DOHH2 (cell line): Measurements from ENCODE around the gene RALGAPB.

Experiments
- CTCF ChIP-seq: fragments of 200-600 bp; sonication (generic); IDR thresholded peaks from one replicate; pipeline ENCODE4 v1.5.1; 2014; ENCODE audit warnings: antibody characterized with exemption, mild to moderate bottlenecking, low read depth, low read length; ENCODE audit not compliant: poor library complexity, severe bottlenecking
- EZH2phosphoT487 ChIP-seq: fragments of 200-600 bp; sonication (generic); IDR thresholded peaks from 2 replicates; pipeline ENCODE4 v1.6.1; 2017; ENCODE audit warnings: borderline replicate concordance, mild to moderate bottlenecking, antibody characterized with exemption, low read length, moderate library complexity, mixed read lengths

GRCh38 chr20:38501858-38502436, 29.3 kb downstream of the RALGAPB start:
- TF ChIP-seq CTCF (no peak), EZH2phosphoT487 (no peak)
